Ovary (tissue), 3 donors: Measurements from ENCODE around the gene ASPHD2.

Experiments
- EP300 ChIP-seq: sonication (generic); formaldehyde crosslinking; IDR thresholded peaks from one replicate; pipeline ENCODE4 v1.6.1; 2017; ENCODE audit warnings: antibody characterized with exemption
- POLR2A ChIP-seq: fragments of 450-650 bp; IDR thresholded peaks from one replicate; pipeline ENCODE4 v1.6.1; 2017; ENCODE audit warnings: antibody characterized with exemption, mild to moderate bottlenecking, moderate library complexity
- TF ChIP-seq, protein P1 (sequence below), 3 donors: fragments of 450-650 bp in 2 of 3; fragments of 200-600 bp in 1 of 3; IDR thresholded peaks; one replicate each; pipeline versions ENCODE4 v1.5.1 to v1.8.0; 2016 to 2022; ENCODE audit warnings: antibody characterized with exemption in 3 of 3, mild to moderate bottlenecking in 1 of 3
- donor health status: DM: no; HTN: no; CAD: no.

DNA sequence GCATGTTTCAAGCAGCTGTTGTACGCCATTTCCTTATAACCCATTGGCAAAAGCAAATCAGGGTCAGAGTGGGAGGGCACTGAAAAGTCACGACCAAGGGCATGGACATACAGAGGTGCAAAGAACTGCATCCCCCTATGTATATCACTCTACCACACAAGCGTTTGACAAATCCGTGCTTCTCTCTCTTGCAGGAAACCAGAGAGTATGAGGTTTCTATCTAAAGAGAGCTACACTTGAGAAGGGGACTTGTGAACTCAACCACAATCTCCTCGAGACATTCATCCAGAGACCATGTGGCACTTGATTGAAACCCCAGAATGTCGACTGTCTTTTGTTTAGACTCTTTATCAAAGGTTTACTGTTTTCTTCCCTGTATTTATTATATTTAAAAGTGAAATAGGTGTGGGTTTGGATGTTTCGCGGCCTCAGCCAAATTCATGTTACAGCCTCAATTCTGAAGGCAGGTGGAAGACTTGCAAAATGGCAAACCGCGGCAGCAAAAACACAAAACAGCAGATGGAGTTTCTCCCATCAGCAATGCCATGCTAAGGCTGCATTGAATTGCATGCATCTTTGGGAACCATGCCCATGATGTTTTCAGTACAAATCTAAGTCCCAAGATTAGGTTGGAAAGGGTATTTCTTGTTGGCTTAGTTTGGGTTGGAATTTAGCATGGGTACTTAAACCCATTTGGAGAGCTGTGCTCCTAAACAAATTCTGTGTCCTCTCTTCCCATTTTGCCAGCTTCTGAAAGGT lies 48.8 kb upstream of the ASPHD2 start:
- TF ChIP-seq, protein P1, sequence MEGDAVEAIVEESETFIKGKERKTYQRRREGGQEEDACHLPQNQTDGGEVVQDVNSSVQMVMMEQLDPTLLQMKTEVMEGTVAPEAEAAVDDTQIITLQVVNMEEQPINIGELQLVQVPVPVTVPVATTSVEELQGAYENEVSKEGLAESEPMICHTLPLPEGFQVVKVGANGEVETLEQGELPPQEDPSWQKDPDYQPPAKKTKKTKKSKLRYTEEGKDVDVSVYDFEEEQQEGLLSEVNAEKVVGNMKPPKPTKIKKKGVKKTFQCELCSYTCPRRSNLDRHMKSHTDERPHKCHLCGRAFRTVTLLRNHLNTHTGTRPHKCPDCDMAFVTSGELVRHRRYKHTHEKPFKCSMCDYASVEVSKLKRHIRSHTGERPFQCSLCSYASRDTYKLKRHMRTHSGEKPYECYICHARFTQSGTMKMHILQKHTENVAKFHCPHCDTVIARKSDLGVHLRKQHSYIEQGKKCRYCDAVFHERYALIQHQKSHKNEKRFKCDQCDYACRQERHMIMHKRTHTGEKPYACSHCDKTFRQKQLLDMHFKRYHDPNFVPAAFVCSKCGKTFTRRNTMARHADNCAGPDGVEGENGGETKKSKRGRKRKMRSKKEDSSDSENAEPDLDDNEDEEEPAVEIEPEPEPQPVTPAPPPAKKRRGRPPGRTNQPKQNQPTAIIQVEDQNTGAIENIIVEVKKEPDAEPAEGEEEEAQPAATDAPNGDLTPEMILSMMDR (IDR thresholded peaks at IDR 0.05): no peak
- TF ChIP-seq POLR2A (no peak), EP300 (no peak)
